GM21723 (cell line): ENCODE results near the gene ANKFY1.

ENCODE experiments used
- ATAC-seq: cut with Tn5 transposase; IDR thresholded peaks from one replicate; pipeline ENCODE4 v1.9.1; 2021; ENCODE audit warnings: mild to moderate bottlenecking, moderate library complexity; ENCODE audit not compliant: unreplicated experiment

Gene ANKFY1

DNA sequence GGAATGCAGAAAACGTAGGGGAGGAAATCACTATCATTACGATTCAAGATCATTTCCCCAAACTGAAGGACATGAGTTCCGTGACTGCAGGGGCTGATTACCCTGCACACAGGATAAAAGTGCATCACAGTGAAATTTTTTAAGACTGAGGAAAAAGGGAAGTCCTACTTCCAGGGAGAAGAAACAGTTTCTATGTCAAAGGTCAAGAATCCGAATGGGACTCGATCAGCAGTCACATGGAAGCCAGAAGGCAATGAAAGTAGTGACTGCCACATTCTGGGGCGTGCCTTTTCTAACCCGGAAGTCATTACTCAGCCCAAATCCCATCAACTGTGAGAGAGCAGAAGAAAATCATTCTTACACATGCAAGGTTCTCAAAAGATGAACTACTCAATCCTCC, 133.1 kb downstream of the ANKFY1 start:
- no peak for ATAC-seq

- no peak for ATAC-seq
Observed at GRCh38 chr17:4127555-4127954, 136.2 kb downstream of the ANKFY1 start.

DNA sequence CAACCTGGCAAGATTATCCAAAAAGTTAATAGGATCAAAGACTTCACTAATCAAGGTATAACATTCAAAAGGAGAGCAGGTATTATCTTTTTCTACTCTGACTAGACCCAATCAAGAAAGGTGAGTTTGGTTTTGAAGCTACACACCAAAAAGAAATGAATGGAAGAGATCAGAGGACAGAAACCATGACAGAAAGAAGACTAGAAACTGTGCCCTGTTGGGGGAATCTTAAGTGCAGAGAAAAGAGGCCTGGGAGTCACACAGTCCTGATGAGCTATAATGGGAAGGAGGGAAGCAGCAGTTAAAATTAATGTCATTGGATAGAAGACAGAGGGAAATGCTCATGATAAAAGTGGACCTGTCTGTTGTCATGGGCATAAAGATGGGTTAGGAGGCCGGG, 138.2 kb downstream of the ANKFY1 start:
- no peak for ATAC-seq

- no peak for ATAC-seq
Observed at GRCh38 chr17:4124999-4125398, 138.8 kb downstream of the ANKFY1 start.

GRCh38 chr17:4120332-4120731, 143.4 kb downstream of the ANKFY1 start:
- ATAC-seq, result no peak

GRCh38 chr17:4119299-4119698, 144.5 kb downstream of the ANKFY1 start:
- ATAC-seq, result no peak

DNA sequence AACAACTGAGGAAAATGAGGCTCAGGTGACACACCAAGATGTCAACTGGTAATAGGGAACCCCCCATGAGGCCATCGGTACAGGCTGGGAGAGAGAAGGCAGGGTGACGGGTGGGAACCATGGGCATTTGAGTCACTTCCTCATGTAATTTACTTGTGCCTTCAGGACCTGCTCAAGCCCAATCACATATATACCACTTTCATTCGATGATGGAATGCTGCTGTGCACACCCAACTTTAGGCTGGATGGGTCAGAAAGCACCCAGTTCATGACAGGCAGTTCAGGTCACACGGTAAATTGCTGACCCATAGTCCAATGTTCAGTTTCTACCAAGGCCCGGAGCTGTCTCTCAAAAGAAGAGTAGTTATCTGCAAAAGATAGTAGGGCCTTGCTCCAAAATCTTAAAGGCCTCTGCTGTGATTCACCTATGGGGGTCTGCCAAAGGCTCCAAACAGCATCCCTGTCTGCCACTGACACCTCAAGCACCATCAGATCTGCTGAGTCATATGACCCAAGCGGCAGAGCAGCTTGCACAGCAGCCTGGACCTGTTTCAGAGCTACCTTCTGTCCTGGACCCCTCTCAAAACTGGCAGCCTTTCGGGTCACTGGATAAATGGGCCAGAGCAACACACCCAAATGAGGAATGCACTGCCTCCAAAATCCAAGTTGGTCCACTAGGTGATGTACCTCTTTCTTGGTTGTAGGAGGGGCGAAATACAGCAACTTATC, 145.6 kb downstream of the ANKFY1 start:
- no peak for ATAC-seq

DNA sequence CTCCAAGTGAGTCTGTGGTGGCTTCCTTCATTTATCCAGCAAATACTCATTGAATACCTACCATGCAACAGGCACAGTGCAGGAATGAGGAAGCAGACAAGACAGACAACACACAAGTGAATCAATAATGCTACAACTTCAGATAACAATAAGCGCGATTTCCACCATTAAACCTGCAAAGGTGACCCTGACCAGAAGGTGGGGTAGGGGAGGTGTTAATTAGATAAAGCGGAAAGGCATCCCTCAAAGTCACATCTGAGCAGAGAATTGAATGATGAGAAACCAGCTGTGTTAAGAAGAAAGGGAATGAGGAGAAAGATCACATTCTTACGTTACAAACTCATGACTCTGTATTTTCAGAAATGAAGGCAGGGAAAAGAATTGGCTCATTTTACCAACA, 147.3 kb downstream of the ANKFY1 start:
- ATAC-seq, result no peak
